ENCODE measurements around the gene VTA1. TPM values are rescaled to one million over a fixed set of nuclear protein-coding genes. Genes with fewer than 3 reads are reported as not detected.
"Not testable (repeated sequence)": the region's sequence is repeated elsewhere in the genome, so short reads cannot be mapped to it uniquely, and the experiment has no call there.

VTA1 gene
- 36.6 TPM for total RNA-seq (ENCODE audit: unreplicated experiment)
- long read RNA-seq, full-length matches to known transcripts, result 18 of 20 reads
- long read RNA-seq, partial matches to known transcripts, result 2 of 20 reads
- long read RNA-seq, other reads (novel, unspliced or antisense), result 0 of 20 reads

- Mint-ChIP-seq H3K27me3 (ENCODE audit: unreplicated experiment) (peaks cover 3% of the 10 kb centered on the region), H3K9me3 (ENCODE audit: unreplicated experiment) (no peaks in the 10 kb centered on the region), H3K4me3 (ENCODE audit: unreplicated experiment) (peak within 1 kb of the TSS; percentile 97), H3K36me3 (ENCODE audit: low read depth, unreplicated experiment) (no peaks in the 10 kb centered on the region), H3K27ac (ENCODE audit: unreplicated experiment) (peak within 1 kb of the TSS; percentile 91), H3K4me1 (ENCODE audit: unreplicated experiment) (peaks cover 35% of the 10 kb centered on the region)
- TF ChIP-seq CTCF (IDR thresholded peaks at IDR 0.05; ENCODE audit: unreplicated experiment), result peak; percentile 71
- DNase-seq (ENCODE audit: low spot score), result peak; percentile 93
Observed at GRCh38 chr6:142146828-142147662, at the start of gene VTA1, which contains the start of gene NMBR. TSS of gene VTA1 (plus strand) at chr6:142147263. CDS start at chr6:142147288, 25 bp downstream. TSS of gene NMBR (minus strand) at chr6:142147122. CDS start at chr6:142088658, 58,464 bp downstream.

GRCh38 chr6:142104820-142105219 is 42.2 kb upstream of the VTA1 start:
- not testable (repeated sequence) for H3K27ac Mint-ChIP-seq (ENCODE audit: unreplicated experiment); H3K4me1 Mint-ChIP-seq (ENCODE audit: unreplicated experiment); H3K9me3 Mint-ChIP-seq (ENCODE audit: unreplicated experiment); H3K4me3 Mint-ChIP-seq (ENCODE audit: unreplicated experiment); H3K27me3 Mint-ChIP-seq (ENCODE audit: unreplicated experiment); H3K36me3 Mint-ChIP-seq (ENCODE audit: low read depth, unreplicated experiment); DNase-seq (ENCODE audit: low spot score)

DNA sequence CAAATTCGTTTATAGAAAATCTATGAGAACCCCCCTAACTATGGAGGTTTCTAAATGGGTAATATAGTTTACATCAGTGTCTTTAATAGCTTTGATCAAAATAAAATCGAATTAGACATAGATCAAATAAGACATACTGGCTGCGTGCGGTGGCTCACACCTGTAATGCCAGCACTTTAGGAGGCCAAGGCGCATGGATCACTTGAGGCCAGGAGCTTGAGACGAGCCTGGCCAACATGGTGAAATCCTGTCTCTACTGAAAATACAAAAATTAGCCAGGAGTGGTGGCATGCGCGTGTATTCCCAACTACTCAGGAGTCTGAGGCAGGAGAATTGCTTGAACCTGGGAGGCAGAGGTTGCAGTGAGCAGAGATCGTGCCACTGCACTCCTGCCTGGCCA is 36.2 kb upstream of the VTA1 start:
- H3K36me3 Mint-ChIP-seq (ENCODE audit: low read depth, unreplicated experiment); H3K9me3 Mint-ChIP-seq (ENCODE audit: unreplicated experiment); H3K4me3 Mint-ChIP-seq (ENCODE audit: unreplicated experiment); DNase-seq (ENCODE audit: low spot score); H3K27ac Mint-ChIP-seq (ENCODE audit: unreplicated experiment); H3K27me3 Mint-ChIP-seq (ENCODE audit: unreplicated experiment); H3K4me1 Mint-ChIP-seq (ENCODE audit: unreplicated experiment): not testable (repeated sequence)

- TF ChIP-seq CTCF (IDR thresholded peaks at IDR 0.05; ENCODE audit: unreplicated experiment), result peak; percentile 71
- peak; percentile 80 for DNase-seq (ENCODE audit: low spot score)
- H3K4me1 Mint-ChIP-seq (ENCODE audit: unreplicated experiment), result no peaks in the 10 kb centered on the region
- H3K27me3 Mint-ChIP-seq (ENCODE audit: unreplicated experiment), result peaks cover 2% of the 10 kb centered on the region
- H3K9me3 Mint-ChIP-seq (ENCODE audit: unreplicated experiment), result no peaks in the 10 kb centered on the region
- H3K36me3 Mint-ChIP-seq (ENCODE audit: low read depth, unreplicated experiment), result no peaks in the 10 kb centered on the region
- H3K27ac Mint-ChIP-seq (ENCODE audit: unreplicated experiment), result no peak overlapping the region
- no peak overlapping the region for H3K4me3 Mint-ChIP-seq (ENCODE audit: unreplicated experiment)
Observed at GRCh38 chr6:142112451-142113061, 34.5 kb upstream of the VTA1 start.

- Mint-ChIP-seq H3K9me3 (ENCODE audit: unreplicated experiment) (no peaks in the 10 kb centered on the region), H3K27me3 (ENCODE audit: unreplicated experiment) (peaks cover 2% of the 10 kb centered on the region), H3K27ac (ENCODE audit: unreplicated experiment) (no peak overlapping the region), H3K4me1 (ENCODE audit: unreplicated experiment) (no peaks in the 10 kb centered on the region), H3K36me3 (ENCODE audit: low read depth, unreplicated experiment) (no peaks in the 10 kb centered on the region), H3K4me3 (ENCODE audit: unreplicated experiment) (no peak overlapping the region)
- no peak for DNase-seq (ENCODE audit: low spot score)
- no peak for TF ChIP-seq CTCF (IDR thresholded peaks at IDR 0.05; ENCODE audit: unreplicated experiment)
Observed at GRCh38 chr6:142117366-142117765, 29.7 kb upstream of the VTA1 start.
